Measurements from ENCODE around the gene LEFTY2. TPM values are rescaled to one million over a fixed set of nuclear protein-coding genes. Genes with fewer than 3 reads are reported as not detected.

The LEFTY2 gene
- polyA plus RNA-seq, 1 donor from 2014 or later = not detected

DNA sequence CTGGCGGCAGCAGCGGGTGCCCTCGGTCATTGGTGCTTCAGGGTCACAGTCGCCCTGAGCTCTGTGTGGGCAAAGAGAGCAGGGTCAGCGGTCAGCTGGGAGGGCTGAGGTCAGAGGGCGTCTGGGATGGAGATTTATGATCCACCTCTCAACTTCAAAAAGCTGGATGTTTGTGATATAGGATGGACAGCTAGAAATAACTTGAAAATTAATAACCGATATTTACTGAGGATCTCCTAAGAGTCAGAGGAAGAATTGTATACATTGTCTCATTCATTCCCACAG, 54.0 kb downstream of the LEFTY2 start:
- no peaks in the 10 kb centered on the region for H3K79me2 ChIP-seq (replicated peaks; ENCODE audit: insufficient read depth, low read length)
- no peaks in the 10 kb centered on the region for H3K36me3 ChIP-seq (ENCODE audit: insufficient read depth, low read length)
- peaks cover 21% of the 10 kb centered on the region for H3K27me3 ChIP-seq (ENCODE audit: insufficient read depth, low read depth, low read length)
- H2AFZ ChIP-seq (ENCODE audit: low read depth, low read length) = no peak overlapping the region
- no peaks in the 10 kb centered on the region for H4K20me1 ChIP-seq (ENCODE audit: insufficient read depth)
- H3K4me2 ChIP-seq (ENCODE audit: low read length) = no peak overlapping the region
- no peaks in the 10 kb centered on the region for H3K9me3 ChIP-seq (ENCODE audit: low read length)
- H3F3A ChIP-seq (ENCODE audit: insufficient read depth, low read length, poor library complexity, severe bottlenecking) = no peaks in the 10 kb centered on the region
- no peaks in the 10 kb centered on the region for H3K9me2 ChIP-seq (ENCODE audit: insufficient read depth, low read length)
- no peak overlapping the region for H3K9ac ChIP-seq (ENCODE audit: low read length)
- H3K4me3 ChIP-seq (ENCODE audit: low read length) = no peak overlapping the region
- no peak overlapping the region for H3K27ac ChIP-seq (ENCODE audit: low read length)
- no peak for TF ChIP-seq TAF1 (IDR thresholded peaks at IDR 0.05; ENCODE audit: low read depth)
- TF ChIP-seq POLR2AphosphoS5 (IDR thresholded peaks at IDR 0.05) = no peak
- no peak for TF ChIP-seq EP300 (conservative IDR thresholded peaks at IDR 0.05; ENCODE audit: poor library complexity, severe bottlenecking)
- TF ChIP-seq, protein P1, sequence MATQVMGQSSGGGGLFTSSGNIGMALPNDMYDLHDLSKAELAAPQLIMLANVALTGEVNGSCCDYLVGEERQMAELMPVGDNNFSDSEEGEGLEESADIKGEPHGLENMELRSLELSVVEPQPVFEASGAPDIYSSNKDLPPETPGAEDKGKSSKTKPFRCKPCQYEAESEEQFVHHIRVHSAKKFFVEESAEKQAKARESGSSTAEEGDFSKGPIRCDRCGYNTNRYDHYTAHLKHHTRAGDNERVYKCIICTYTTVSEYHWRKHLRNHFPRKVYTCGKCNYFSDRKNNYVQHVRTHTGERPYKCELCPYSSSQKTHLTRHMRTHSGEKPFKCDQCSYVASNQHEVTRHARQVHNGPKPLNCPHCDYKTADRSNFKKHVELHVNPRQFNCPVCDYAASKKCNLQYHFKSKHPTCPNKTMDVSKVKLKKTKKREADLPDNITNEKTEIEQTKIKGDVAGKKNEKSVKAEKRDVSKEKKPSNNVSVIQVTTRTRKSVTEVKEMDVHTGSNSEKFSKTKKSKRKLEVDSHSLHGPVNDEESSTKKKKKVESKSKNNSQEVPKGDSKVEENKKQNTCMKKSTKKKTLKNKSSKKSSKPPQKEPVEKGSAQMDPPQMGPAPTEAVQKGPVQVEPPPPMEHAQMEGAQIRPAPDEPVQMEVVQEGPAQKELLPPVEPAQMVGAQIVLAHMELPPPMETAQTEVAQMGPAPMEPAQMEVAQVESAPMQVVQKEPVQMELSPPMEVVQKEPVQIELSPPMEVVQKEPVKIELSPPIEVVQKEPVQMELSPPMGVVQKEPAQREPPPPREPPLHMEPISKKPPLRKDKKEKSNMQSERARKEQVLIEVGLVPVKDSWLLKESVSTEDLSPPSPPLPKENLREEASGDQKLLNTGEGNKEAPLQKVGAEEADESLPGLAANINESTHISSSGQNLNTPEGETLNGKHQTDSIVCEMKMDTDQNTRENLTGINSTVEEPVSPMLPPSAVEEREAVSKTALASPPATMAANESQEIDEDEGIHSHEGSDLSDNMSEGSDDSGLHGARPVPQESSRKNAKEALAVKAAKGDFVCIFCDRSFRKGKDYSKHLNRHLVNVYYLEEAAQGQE (IDR thresholded peaks at IDR 0.05; ENCODE audit: borderline replicate concordance) = no peak
- TF ChIP-seq EZH2 (IDR thresholded peaks at IDR 0.05; ENCODE audit: borderline replicate concordance, insufficient read depth, low read length, poor library complexity, severe bottlenecking) = no peak
- TF ChIP-seq RAD21 (conservative IDR thresholded peaks at IDR 0.05) = no peak
- TF ChIP-seq, protein P2, sequence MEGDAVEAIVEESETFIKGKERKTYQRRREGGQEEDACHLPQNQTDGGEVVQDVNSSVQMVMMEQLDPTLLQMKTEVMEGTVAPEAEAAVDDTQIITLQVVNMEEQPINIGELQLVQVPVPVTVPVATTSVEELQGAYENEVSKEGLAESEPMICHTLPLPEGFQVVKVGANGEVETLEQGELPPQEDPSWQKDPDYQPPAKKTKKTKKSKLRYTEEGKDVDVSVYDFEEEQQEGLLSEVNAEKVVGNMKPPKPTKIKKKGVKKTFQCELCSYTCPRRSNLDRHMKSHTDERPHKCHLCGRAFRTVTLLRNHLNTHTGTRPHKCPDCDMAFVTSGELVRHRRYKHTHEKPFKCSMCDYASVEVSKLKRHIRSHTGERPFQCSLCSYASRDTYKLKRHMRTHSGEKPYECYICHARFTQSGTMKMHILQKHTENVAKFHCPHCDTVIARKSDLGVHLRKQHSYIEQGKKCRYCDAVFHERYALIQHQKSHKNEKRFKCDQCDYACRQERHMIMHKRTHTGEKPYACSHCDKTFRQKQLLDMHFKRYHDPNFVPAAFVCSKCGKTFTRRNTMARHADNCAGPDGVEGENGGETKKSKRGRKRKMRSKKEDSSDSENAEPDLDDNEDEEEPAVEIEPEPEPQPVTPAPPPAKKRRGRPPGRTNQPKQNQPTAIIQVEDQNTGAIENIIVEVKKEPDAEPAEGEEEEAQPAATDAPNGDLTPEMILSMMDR (IDR thresholded peaks at IDR 0.05; ENCODE audit: poor library complexity, severe bottlenecking) = no peak
- no peak for TF ChIP-seq SMC3 (conservative IDR thresholded peaks at IDR 0.05; ENCODE audit: poor library complexity)
- no peak for TF ChIP-seq MXI1 (conservative IDR thresholded peaks at IDR 0.05; ENCODE audit: poor library complexity, severe bottlenecking)

Small RNAs within 50 kb of the gene (small RNA-seq; reads per million reads assigned to genes)
- gene AL117348.1 (0 reads per million in 3 experiments), gene NDUFA3P3 (0 reads per million in 3 experiments)

Other genes starting within 250 kb of the LEFTY2 start
- 1,603 and 1,838 TPM in 2 replicates for gene SRP9, start 163.4 kb downstream of the LEFTY2 start, polyA plus RNA-seq
- gene EPHX1, start 131.1 kb downstream of the LEFTY2 start, polyA plus RNA-seq = 7.5 and 8.7 TPM in 2 replicates
- gene TMEM63A, start 58.8 kb downstream of the LEFTY2 start, polyA plus RNA-seq = not detected in 2 replicates
- gene LEFTY1, start 52.1 kb downstream of the LEFTY2 start, polyA plus RNA-seq = 2.7 and 4.1 TPM in 2 replicates
- gene PYCR2, start 17.0 kb downstream of the LEFTY2 start, polyA plus RNA-seq = 51.5 and 52.7 TPM in 2 replicates
- gene SDE2, start 58.1 kb upstream of the LEFTY2 start, polyA plus RNA-seq = 16.1 and 18.6 TPM in 2 replicates
- gene H3-3A, start 121.5 kb upstream of the LEFTY2 start, polyA plus RNA-seq = 2,069 and 2,124 TPM in 2 replicates
- 27.6 and 30.8 TPM in 2 replicates for gene ACBD3, start 245.5 kb upstream of the LEFTY2 start, polyA plus RNA-seq

All from neural cell (in vitro differentiated cells).